A549 (cell line): ENCODE results near the gene FOXO1. TPM values are rescaled to one million over a fixed set of nuclear protein-coding genes. Genes with fewer than 3 reads are reported as not detected.

Source experiments
- ATAC-seq, 2 experiments: fragments of 200-7000 bp in 1 of 2; fragments of >200 bp in 1 of 2; cut with Nextera tagmentation in 1 of 2; cut with Tn5 transposase in 1 of 2; 3 replicates each; pipeline versions ENCODE4 v1.8.0 to v1.9.1; 2018 to 2020; ENCODE audit warnings: mild to moderate bottlenecking in 1 of 2, moderate library complexity in 1 of 2
- CTCF ChIA-PET: fragments of 300-600 bp; sonication (Branson Sonifier 250); formaldehyde crosslinking; extraction: SDS; loops from one replicate; lab custom pipeline; 2021; ENCODE audit warnings: antibody characterized with exemption, inconsistent platforms; lab: Yijun Ruan, JAX
- POLR2A ChIA-PET: fragments of 350-600 bp; formaldehyde crosslinking; extraction: SDS; loops from one replicate; lab custom pipeline; 2021; ENCODE audit warnings: antibody characterized with exemption, inconsistent platforms; lab: Yijun Ruan, JAX
- DNase-seq, 2 experiments: peaks; one replicate each; pipeline versions ENCODE4 v3.0.0 to v3.0.0-alpha.2; 2011 to 2016; ENCODE audit warnings: low read depth in 1 of 2, low spot score in 1 of 2
- FAIRE-seq: peaks from 2 replicates; lab custom pipeline; 2011; peaks lifted over from hg19 to GRCh38; lab: Jason Lieb, UNC
- H3K27ac ChIP-seq, 2 experiments: fragments of >200 bp; sonication (Bioruptor Twin); formaldehyde crosslinking; 3 replicates each; pipeline ENCODE4 v1.5.1; 2016 to 2017
- H3K4me1 ChIP-seq: fragments of >200 bp; sonication (Bioruptor Twin); formaldehyde crosslinking; 3 replicates; pipeline ENCODE4 v1.6.1; 2016
- H3K4me2 ChIP-seq: fragments of >200 bp; sonication (Bioruptor Twin); formaldehyde crosslinking; 3 replicates; pipeline ENCODE4 v1.6.1; 2016
- H3K4me3 ChIP-seq: fragments of >200 bp; sonication (Bioruptor Twin); formaldehyde crosslinking; 3 replicates; pipeline ENCODE4 v1.5.1; 2016
- H3K9me3 ChIP-seq: fragments of >200 bp; sonication (Bioruptor Twin); formaldehyde crosslinking; 3 replicates; pipeline ENCODE4 v1.6.1; 2016
- ATOH8 ChIP-seq: fragments of 250-450 bp; sonication (Bioruptor Pico); IDR thresholded peaks from 2 replicates; pipeline ENCODE4 v1.5.0; 2020; ENCODE audit warnings: low read depth, mild to moderate bottlenecking, moderate library complexity
- CBX2 ChIP-seq: fragments of 200-600 bp; sonication (generic); IDR thresholded peaks from 2 replicates; pipeline ENCODE4 v1.6.1; 2016; ENCODE audit warnings: low read depth, mild to moderate bottlenecking, borderline replicate concordance
- CHD2 ChIP-seq: fragments of 150-350 bp; IDR thresholded peaks from 2 replicates; pipeline ENCODE4 v1.6.1; 2014; ENCODE audit warnings: low read length; ENCODE audit not compliant: partially characterized antibody
- CHD4 ChIP-seq: fragments of 200-600 bp; sonication (generic); IDR thresholded peaks from 2 replicates; pipeline ENCODE4 v1.6.1; 2016; ENCODE audit warnings: antibody characterized with exemption, mild to moderate bottlenecking, borderline replicate concordance
- ESRRA ChIP-seq: fragments of 150-350 bp; IDR thresholded peaks from 2 replicates; pipeline ENCODE4 v1.6.1; 2014; ENCODE audit warnings: mild to moderate bottlenecking, low read length, borderline replicate concordance
- FOSB ChIP-seq: fragments of 250-450 bp; sonication (Bioruptor Pico); IDR thresholded peaks from 2 replicates; pipeline ENCODE4 v1.5.0; 2020; ENCODE audit warnings: mild to moderate bottlenecking, moderate library complexity
- FOSL2 ChIP-seq, 2 experiments: fragments of 450-650 bp in 1 of 2; fragments of >200 bp in 1 of 2; sonication (Bioruptor Twin) in 1 of 2; formaldehyde crosslinking; IDR thresholded peaks; 2 replicates each; pipeline versions ENCODE4 v1.5.0 to v1.6.1; 2016 to 2020; ENCODE audit warnings: mild to moderate bottlenecking in 1 of 2, moderate library complexity in 1 of 2
- FOXS1 ChIP-seq: fragments of 250-450 bp; sonication (Bioruptor Pico); IDR thresholded peaks from 2 replicates; pipeline ENCODE4 v1.5.0; 2020; ENCODE audit warnings: mild to moderate bottlenecking, moderate library complexity
- GATA3 ChIP-seq: IDR thresholded peaks from 2 replicates; pipeline ENCODE4 v1.6.1; 2012; ENCODE audit warnings: borderline replicate concordance
- HEYL ChIP-seq: fragments of 250-450 bp; sonication (Bioruptor Pico); IDR thresholded peaks from 2 replicates; pipeline ENCODE4 v1.8.0; 2021; ENCODE audit warnings: mild to moderate bottlenecking, moderate library complexity
- HMGXB4 ChIP-seq: fragments of 250-450 bp; sonication (Bioruptor Pico); IDR thresholded peaks from 2 replicates; pipeline ENCODE4 v1.5.0; 2021; ENCODE audit warnings: mild to moderate bottlenecking, moderate library complexity, borderline replicate concordance
- JUN ChIP-seq, 2 experiments: fragments of >200 bp; sonication (Bioruptor Twin); formaldehyde crosslinking; IDR thresholded peaks; 2 replicates in 1 of 2; 3 replicates in 1 of 2; pipeline ENCODE4 v1.6.1; 2016 to 2017
- JUNB ChIP-seq: fragments of >200 bp; sonication (Bioruptor Twin); formaldehyde crosslinking; IDR thresholded peaks from 2 replicates; pipeline ENCODE4 v1.6.1; 2016
- KDM1A ChIP-seq: fragments of 200-600 bp; sonication (generic); IDR thresholded peaks from 2 replicates; pipeline ENCODE4 v1.6.1; 2016; ENCODE audit warnings: low read depth, mild to moderate bottlenecking
- MAFK ChIP-seq: fragments of 450-650 bp; IDR thresholded peaks from 2 replicates; pipeline ENCODE4 v1.6.1; 2014; ENCODE audit not compliant: partially characterized antibody
- MYC ChIP-seq: IDR thresholded peaks from 2 replicates; pipeline ENCODE4 v1.6.1; 2012; ENCODE audit warnings: mild to moderate bottlenecking, inconsistent platforms, low read length, improper control_type of control experiment, borderline replicate concordance
- NFE2L2 ChIP-seq: fragments of 150-350 bp; conservative IDR thresholded peaks from 2 replicates; pipeline ENCODE4 v1.6.1; 2014; ENCODE audit warnings: low read length
- NPAS2 ChIP-seq: fragments of 250-450 bp; sonication (Bioruptor Pico); IDR thresholded peaks from 2 replicates; pipeline ENCODE4 v1.8.0; 2022; ENCODE audit warnings: mild to moderate bottlenecking, moderate library complexity, borderline replicate concordance
- POLR2A ChIP-seq: IDR thresholded peaks from 2 replicates; pipeline ENCODE4 v1.6.1; 2012; ENCODE audit warnings: mild to moderate bottlenecking, low read length
- RAD21 ChIP-seq, 2 experiments: fragments of >200 bp in 1 of 2; sonication (Bioruptor Twin) in 1 of 2; formaldehyde crosslinking in 1 of 2; IDR thresholded peaks in 1 of 2; conservative IDR thresholded peaks in 1 of 2; 2 replicates in 1 of 2; 3 replicates in 1 of 2; pipeline ENCODE4 v1.6.1; 2012 to 2018; ENCODE audit warnings: inconsistent platforms in 1 of 2
- RARB ChIP-seq: fragments of 250-450 bp; sonication (Bioruptor Pico); IDR thresholded peaks from 2 replicates; pipeline ENCODE4 v1.8.0; 2021; ENCODE audit warnings: mild to moderate bottlenecking, moderate library complexity
- RCOR1 ChIP-seq: fragments of 150-350 bp; IDR thresholded peaks from 2 replicates; pipeline ENCODE4 v1.6.1; 2014; ENCODE audit warnings: antibody characterized with exemption, low read length, low read depth
- RNF2 ChIP-seq: fragments of 200-600 bp; sonication (generic); IDR thresholded peaks from 2 replicates; pipeline ENCODE4 v1.6.1; 2016; ENCODE audit warnings: low read depth, mild to moderate bottlenecking, antibody characterized with exemption, moderate library complexity, borderline replicate concordance
- SREBF2 ChIP-seq: fragments of 450-650 bp; IDR thresholded peaks from 2 replicates; pipeline ENCODE4 v1.6.1; 2014; ENCODE audit warnings: mild to moderate bottlenecking, moderate library complexity
- TFCP2L1 ChIP-seq: fragments of 250-450 bp; sonication (Bioruptor Pico); IDR thresholded peaks from 2 replicates; pipeline ENCODE4 v1.5.0; 2021; ENCODE audit warnings: mild to moderate bottlenecking
- ZFP36 ChIP-seq: fragments of 450-650 bp; IDR thresholded peaks from 2 replicates; pipeline ENCODE4 v1.6.1; 2014; ENCODE audit warnings: borderline replicate concordance; ENCODE audit not compliant: partially characterized antibody
- ZNF302 ChIP-seq: fragments of 250-450 bp; sonication (Bioruptor Pico); IDR thresholded peaks from 2 replicates; pipeline ENCODE4 v1.9.0; 2021; ENCODE audit warnings: inconsistent platforms, mild to moderate bottlenecking, moderate library complexity
- ZSCAN20 ChIP-seq: fragments of 250-450 bp; sonication (Bioruptor Pico); IDR thresholded peaks from 2 replicates; pipeline ENCODE4 v1.8.0; 2022; ENCODE audit warnings: mild to moderate bottlenecking, moderate library complexity
- WGBS: methylation state at CpG from one replicate; pipeline ENCODE4 v1.1.6; 2017; ENCODE audit errors: missing lambda C conversion rate; 5-methylcytosine and 5-hydroxymethylcytosine counted together
- polyA plus RNA-seq, 4 experiments: library from polyadenylated mRNA; depleted of rRNA in 3 of 4; stranded (reverse); fragments of >200 nt; fragmentation: RNase III in 1 of 4; extraction: RNeasy Plus Mini Kit Qiagen cat#74134 plus additional on column Dnase treatment in 1 of 4; gene quantifications; 2 replicates in 3 of 4; 3 replicates in 1 of 4; pipeline ENCODE4 v1.2.3, GENCODE V29; 2011 to 2017
- TF ChIP-seq, protein P1 (sequence below): fragments of >200 bp; sonication (Bioruptor Twin); formaldehyde crosslinking; IDR thresholded peaks from 2 replicates; pipeline ENCODE4 v1.6.1; 2016
- TF ChIP-seq, protein P2 (sequence below): fragments of >200 bp; sonication (Bioruptor Twin); formaldehyde crosslinking; IDR thresholded peaks from 3 replicates; pipeline ENCODE4 v1.5.1; 2016
- TF ChIP-seq, protein P3 (sequence below): IDR thresholded peaks from 2 replicates; pipeline ENCODE4 v1.6.1; 2012; ENCODE audit warnings: low read depth, borderline replicate concordance

Gene FOXO1
- polyA plus RNA-seq, 2 of the 4 experiments (the other 2 are of a cell fraction) = 2.2 to 3.6 TPM

DNA sequence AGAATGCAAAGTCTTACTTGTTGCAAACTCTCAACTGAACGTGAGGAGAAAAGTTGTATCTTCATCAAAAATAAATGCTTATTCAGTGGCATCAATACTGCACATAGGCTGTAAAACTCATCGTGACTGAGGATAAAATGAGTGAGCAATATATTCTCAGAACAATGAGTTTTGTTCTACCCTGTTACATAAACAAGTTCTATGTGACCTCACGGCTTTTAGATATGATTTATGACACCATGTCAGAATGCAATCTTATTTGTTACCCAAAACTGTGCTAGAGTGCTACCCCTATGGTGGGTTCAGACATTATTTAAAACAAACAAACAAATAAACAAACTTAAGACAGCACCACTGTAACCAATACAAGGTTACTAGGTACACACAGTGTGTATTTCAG, 55.4 kb downstream of the FOXO1 start:
- POLR2A ChIA-PET = no interaction called here
- 85% methylated on average over 3 of the region's 3 CpGs for WGBS
- Histone ChIP-seq H3K9me3 (no peaks in the 10 kb centered on the region), H3K4me3 (no peak overlapping the region), H3K27ac (no peak overlapping the region), H3K4me2 (no peak overlapping the region), H3K4me1 (no peaks in the 10 kb centered on the region)
- DNase-seq (no peak), ATAC-seq (no peak), FAIRE-seq (no peak)
- no peak for TF ChIP-seq CBX2
- no peak for TF ChIP-seq RNF2
- TF ChIP-seq FOSB (CRISPR knock-in tag) = no peak
- no peak for TF ChIP-seq GATA3
- TF ChIP-seq ZFP36 = no peak
- TF ChIP-seq ESRRA = no peak
- TF ChIP-seq FOSL2 (IDR thresholded peaks at IDR 0.05) = no peak
- TF ChIP-seq FOSL2 (CRISPR knock-in tag; IDR thresholded peaks at IDR 0.05) = no peak
- no peak for TF ChIP-seq HEYL (CRISPR knock-in tag)
- no peak for TF ChIP-seq RAD21 (conservative IDR thresholded peaks at IDR 0.05 in 1 of 2, IDR thresholded peaks at IDR 0.05 in 1 of 2)
- TF ChIP-seq MAFK = no peak
- no peak for TF ChIP-seq MYC
- TF ChIP-seq KDM1A = no peak
- no peak for TF ChIP-seq JUNB
- no peak for TF ChIP-seq ATOH8 (CRISPR knock-in tag)
- TF ChIP-seq NFE2L2 = no peak
- TF ChIP-seq, protein P1, sequence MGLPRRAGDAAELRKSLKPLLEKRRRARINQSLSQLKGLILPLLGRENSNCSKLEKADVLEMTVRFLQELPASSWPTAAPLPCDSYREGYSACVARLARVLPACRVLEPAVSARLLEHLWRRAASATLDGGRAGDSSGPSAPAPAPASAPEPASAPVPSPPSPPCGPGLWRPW = no peak
- TF ChIP-seq, protein P2, sequence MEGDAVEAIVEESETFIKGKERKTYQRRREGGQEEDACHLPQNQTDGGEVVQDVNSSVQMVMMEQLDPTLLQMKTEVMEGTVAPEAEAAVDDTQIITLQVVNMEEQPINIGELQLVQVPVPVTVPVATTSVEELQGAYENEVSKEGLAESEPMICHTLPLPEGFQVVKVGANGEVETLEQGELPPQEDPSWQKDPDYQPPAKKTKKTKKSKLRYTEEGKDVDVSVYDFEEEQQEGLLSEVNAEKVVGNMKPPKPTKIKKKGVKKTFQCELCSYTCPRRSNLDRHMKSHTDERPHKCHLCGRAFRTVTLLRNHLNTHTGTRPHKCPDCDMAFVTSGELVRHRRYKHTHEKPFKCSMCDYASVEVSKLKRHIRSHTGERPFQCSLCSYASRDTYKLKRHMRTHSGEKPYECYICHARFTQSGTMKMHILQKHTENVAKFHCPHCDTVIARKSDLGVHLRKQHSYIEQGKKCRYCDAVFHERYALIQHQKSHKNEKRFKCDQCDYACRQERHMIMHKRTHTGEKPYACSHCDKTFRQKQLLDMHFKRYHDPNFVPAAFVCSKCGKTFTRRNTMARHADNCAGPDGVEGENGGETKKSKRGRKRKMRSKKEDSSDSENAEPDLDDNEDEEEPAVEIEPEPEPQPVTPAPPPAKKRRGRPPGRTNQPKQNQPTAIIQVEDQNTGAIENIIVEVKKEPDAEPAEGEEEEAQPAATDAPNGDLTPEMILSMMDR = no peak
- TF ChIP-seq FOXS1 = no peak
- no peak for TF ChIP-seq NPAS2 (CRISPR knock-in tag)
- CTCF ChIA-PET = no interaction called here

DNA sequence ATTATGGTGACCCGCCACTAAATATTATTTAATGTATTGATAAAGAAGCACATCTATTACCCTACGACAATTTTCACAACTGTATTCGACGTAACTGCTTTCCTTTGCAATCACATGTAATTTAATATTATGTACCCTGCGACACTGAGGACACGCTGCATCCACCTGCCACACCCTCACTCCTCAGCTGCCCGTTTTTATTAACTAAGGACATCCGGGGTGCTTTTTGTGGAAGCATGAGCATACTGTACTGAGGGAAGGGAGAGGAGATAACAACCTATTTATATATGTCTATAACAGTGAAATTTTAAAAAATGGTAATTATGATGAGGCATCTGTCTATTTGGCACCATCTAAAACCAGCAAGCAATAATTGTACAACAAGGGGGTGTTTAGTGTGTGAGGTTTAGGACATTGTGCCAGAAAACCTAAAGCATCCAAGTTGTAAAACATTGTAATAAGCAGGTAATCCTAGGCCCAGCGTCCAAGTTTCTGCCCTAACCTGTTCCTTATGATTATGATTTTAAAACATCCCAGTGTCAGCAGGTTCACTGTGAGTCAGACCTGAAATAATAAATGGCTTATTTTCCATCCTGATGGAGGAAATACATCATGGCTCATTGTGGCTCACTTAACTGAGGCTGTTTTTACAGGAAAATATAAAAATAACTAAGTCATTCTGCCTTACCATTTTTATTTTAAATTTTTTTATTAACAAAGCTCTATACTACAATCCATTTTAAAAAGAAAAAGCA, 56.3 kb downstream of the FOXO1 start:
- TF ChIP-seq SREBF2 (no peak), ZNF302 (CRISPR knock-in tag) (no peak), CHD4 (no peak), ZSCAN20 (CRISPR knock-in tag) (no peak), RARB (CRISPR knock-in tag) (no peak), FOXS1 (no peak), TFCP2L1 (no peak), POLR2A (no peak), JUN (IDR thresholded peaks at IDR 0.05) (no peak), HEYL (CRISPR knock-in tag) (no peak), HMGXB4 (CRISPR knock-in tag) (no peak), CHD2 (no peak), RCOR1 (no peak)
- TF ChIP-seq, protein P3, sequence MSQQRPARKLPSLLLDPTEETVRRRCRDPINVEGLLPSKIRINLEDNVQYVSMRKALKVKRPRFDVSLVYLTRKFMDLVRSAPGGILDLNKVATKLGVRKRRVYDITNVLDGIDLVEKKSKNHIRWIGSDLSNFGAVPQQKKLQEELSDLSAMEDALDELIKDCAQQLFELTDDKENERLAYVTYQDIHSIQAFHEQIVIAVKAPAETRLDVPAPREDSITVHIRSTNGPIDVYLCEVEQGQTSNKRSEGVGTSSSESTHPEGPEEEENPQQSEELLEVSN = no peak
- TF ChIP-seq, protein P2 = no peak
- FAIRE-seq (no peak), DNase-seq (no peak), ATAC-seq (no peak)
- Histone ChIP-seq H3K4me2 (no peak overlapping the region), H3K27ac (no peak overlapping the region), H3K4me3 (no peak overlapping the region), H3K4me1 (no peaks in the 10 kb centered on the region), H3K9me3 (no peaks in the 10 kb centered on the region)
- POLR2A ChIA-PET = no interaction called here
- WGBS = 96% methylated on average over 9 of the region's 9 CpGs
- CTCF ChIA-PET = no interaction called here
